Adrenal gland (tissue), 12 donors: ENCODE data around the gene C1QL4. TPM values are rescaled to one million over a fixed set of nuclear protein-coding genes. Genes with fewer than 3 reads are reported as not detected.

Source experiments
- DNase-seq, 7 donors: peaks; one replicate each; pipeline ENCODE4 v3.0.0-alpha.2; 2019 to 2020
- H3K27ac ChIP-seq, 5 donors: fragments of 200-600 bp; sonication (generic) in 4 of 5; 1 replicate in 3 of 5; 2 replicates in 2 of 5; pipeline versions ENCODE4 v1.5.1 to v1.8.0; 2016 to 2020; ENCODE audit warnings: mild to moderate bottlenecking in 1 of 5
- H3K27me3 ChIP-seq: fragments of 200-600 bp; 2 replicates; pipeline ENCODE4 v1.8.0; 2021
- H3K36me3 ChIP-seq, 2 donors: fragments of 200-600 bp; replicated peaks in 1 of 2; 1 replicate in 1 of 2; 2 replicates in 1 of 2; pipeline versions ENCODE4 v1.5.1 to v1.8.0; 2018 to 2022
- H3K4me1 ChIP-seq, 2 donors: fragments of 200-600 bp; replicated peaks in 1 of 2; 1 replicate in 1 of 2; 2 replicates in 1 of 2; pipeline versions ENCODE4 v1.5.1 to v1.8.0; 2018 to 2021
- H3K4me3 ChIP-seq, 4 donors: fragments of 200-600 bp; sonication (generic) in 3 of 4; one replicate each; pipeline ENCODE4 v1.5.1; 2016 to 2018
- H3K9me3 ChIP-seq, 3 donors: fragments of 200-600 bp; sonication (generic) in 1 of 3; replicated peaks in 1 of 3; 1 replicate in 2 of 3; 2 replicates in 1 of 3; pipeline versions ENCODE4 v1.5.1 to v1.8.0; 2016 to 2021
- CTCF ChIP-seq, 6 experiments: fragments of 450-650 bp in 4 of 6; fragments of 200-600 bp in 2 of 6; sonication (generic) in 1 of 6; IDR thresholded peaks; 1 replicate in 5 of 6; 2 replicates in 1 of 6; pipeline versions ENCODE4 v1.5.1 to v1.8.0; 2016 to 2021; ENCODE audit warnings: antibody characterized with exemption in 6 of 6, mild to moderate bottlenecking in 2 of 6, moderate library complexity in 1 of 6
- POLR2A ChIP-seq, 2 donors: fragments of 450-650 bp; IDR thresholded peaks; one replicate each; pipeline ENCODE4 v1.6.1; 2017; ENCODE audit warnings: antibody characterized with exemption in 2 of 2, mild to moderate bottlenecking in 2 of 2, moderate library complexity in 1 of 2
- WGBS, 4 donors: extraction: QIAGEN DNeasy Blood & Tissue Kit in 2 of 4; methylation state at CpG; one replicate each; pipeline versions ENCODE4 v1.1.5 to v1.1.7; 2013 to 2017; 5-methylcytosine and 5-hydroxymethylcytosine counted together
- intact Hi-C, 2 donors: fragments of 100-400 bp; cut with DNase I; formaldehyde crosslinking; loops; one replicate each; pipeline versions ENCODE4 v1.14.1 to v1.15.0; 2022 to 2023
- polyA plus RNA-seq, 3 donors: library from polyadenylated mRNA; stranded (reverse); fragments of 200-250 nt in 2 of 3; fragments of 350-450 nt in 1 of 3; fragmentation: Illumina TruSeq in 1 of 3; extraction: RNeasy Lipid Tissue Mini Kit (QIAGEN cat#74804) in 1 of 3; gene quantifications; one replicate each; pipeline ENCODE4 v1.2.3, GENCODE V29; 2013 to 2014
- total RNA-seq, 9 donors: library from RNA; depleted of rRNA in 4 of 9; stranded (reverse); fragments of >200 nt in 4 of 9; fragments of 120-200 nt in 1 of 9; fragmentation: NEBNext Ultra II Directional in 1 of 9; extraction: Animal tissue kit (Norgen Biotek cat#: 25700) in 1 of 9; gene quantifications; one replicate each; pipeline versions ENCODE4 v1.1.0 to v1.2.4, GENCODE V29; 2013 to 2023
- donor health status: healthy with polysubstance abuse.
- donor health status: Bipolar disorder and iron deficiency.
- donor health status: DM: yes; HTN: yes; CAD: no.
- donor health status: DM: no; HTN: no; CAD: no.
- donor health status: DM: no; HTN: no; CAD: no.
- donor health status: DM: yes; HTN: yes; CAD: no.

The C1QL4 gene
- total and polyA plus RNA-seq, 12 donors: 0.14 to 0.20 TPM; not detected in 10

GRCh38 chr12:49358483-49359141 is 21.6 kb upstream of the C1QL4 start:
- no peaks in the 10 kb centered on the region for H3K4me1 ChIP-seq
- no peaks in the 10 kb centered on the region for H3K9me3 ChIP-seq
- TF ChIP-seq CTCF (IDR thresholded peaks at IDR 0.05): peak; percentile 55 to 89 (median 83)
- no peak for TF ChIP-seq POLR2A (IDR thresholded peaks at IDR 0.05)
- no peaks in the 10 kb centered on the region for H3K27me3 ChIP-seq
- no peak overlapping the region for H3K27ac ChIP-seq
- peak in 4 of 7 donors; percentile 40 to 81 (median 72) for DNase-seq
- 13 to 18% (median 15%) methylated on average over 7 of the region's 7 CpGs for WGBS, 4 donors
- no peaks in the 10 kb centered on the region for H3K36me3 ChIP-seq
- intact Hi-C loops: no loop called here
- H3K4me3 ChIP-seq: no peak overlapping the region

- DNase-seq: no peak
- Histone ChIP-seq H3K9me3 (no peaks in the 10 kb centered on the region), H3K36me3 (no peaks in the 10 kb centered on the region), H3K4me3 (no peak overlapping the region), H3K27ac (no peak overlapping the region), H3K27me3 (no peaks in the 10 kb centered on the region), H3K4me1 (no peaks in the 10 kb centered on the region)
- 3 to 9% (median 6%) methylated on average over 3 of the region's 3 CpGs for WGBS, 4 donors
- intact Hi-C loops: no loop called here
- TF ChIP-seq CTCF (IDR thresholded peaks at IDR 0.05) (peak; percentile 38 to 61 (median 48)), POLR2A (IDR thresholded peaks at IDR 0.05) (no peak)
These were observed 20.2 kb upstream of the C1QL4 start for GRCh38 chr12:49357103-49357678.

GRCh38 chr12:49355913-49356312 is 18.9 kb upstream of the C1QL4 start:
- 85 to 97% (median 87%) methylated on average over 10 of the region's 10 CpGs for WGBS, 4 donors
- Histone ChIP-seq H3K27ac (no peak overlapping the region), H3K27me3 (no peaks in the 10 kb centered on the region), H3K4me1 (no peaks in the 10 kb centered on the region), H3K9me3 (no peaks in the 10 kb centered on the region), H3K36me3 (no peaks in the 10 kb centered on the region), H3K4me3 (no peak overlapping the region)
- no peak for TF ChIP-seq POLR2A (IDR thresholded peaks at IDR 0.05)
- no peak for TF ChIP-seq CTCF (IDR thresholded peaks at IDR 0.05)
- no peak for DNase-seq
- intact Hi-C loops: no loop called here

- DNase-seq: no peak
These were observed 15.4 kb upstream of the C1QL4 start for GRCh38 chr12:49352351-49352750.

More at GRCh38 chr12:49352351-49352750, 15.4 kb upstream of the C1QL4 start:
- H3K27ac ChIP-seq: no peak overlapping the region
- no peaks in the 10 kb centered on the region for H3K36me3 ChIP-seq
- H3K4me3 ChIP-seq: no peak overlapping the region
- H3K4me1 ChIP-seq: peaks cover 6 to 8% of the 10 kb centered on the region in 2 donors
- no peaks in the 10 kb centered on the region for H3K9me3 ChIP-seq
- TF ChIP-seq CTCF (IDR thresholded peaks at IDR 0.05) (no peak), POLR2A (IDR thresholded peaks at IDR 0.05) (no peak)
- peaks cover 14% of the 10 kb centered on the region for H3K27me3 ChIP-seq
- intact Hi-C loops: no loop called here
- WGBS, 4 donors: 58 to 83% (median 73%) methylated on average over 2 of the region's 2 CpGs
